Measurements from ENCODE around the gene ETV6. TPM values are rescaled to one million over a fixed set of nuclear protein-coding genes. Genes with fewer than 3 reads are reported as not detected.

The ETV6 gene
- total and polyA plus RNA-seq, 2 of the 8 experiments (the other 6 are each of a cell fraction or from before 2014, with no cell fraction given) = 5.5 to 23.9 TPM

DNA sequence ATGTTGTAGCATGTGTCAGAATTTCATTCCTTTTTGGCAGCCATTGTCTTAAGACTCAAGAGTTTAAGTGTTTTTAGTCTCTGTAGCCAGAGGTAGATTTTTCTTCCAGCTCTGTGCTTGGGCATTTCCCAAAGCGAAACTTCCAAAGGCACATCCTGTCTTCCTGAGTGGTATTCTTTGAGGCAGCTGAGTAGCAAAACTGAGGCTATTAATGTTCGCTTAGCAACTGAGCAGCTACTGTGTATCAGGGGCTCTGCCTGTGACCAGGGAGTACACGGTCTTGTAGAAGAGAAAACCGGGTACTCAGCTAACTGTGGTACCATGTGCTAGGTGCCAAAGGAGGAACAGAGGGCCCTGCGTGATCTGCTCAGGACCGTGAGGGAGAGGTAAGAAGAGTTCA is 52.0 kb downstream of the ETV6 start (continued):
- no peak for TF ChIP-seq KDM5A (IDR thresholded peaks at IDR 0.05; ENCODE audit: low read length)

Measured in H1 (cell line).